ENCODE results near the gene SCFD2. TPM values are rescaled to one million over a fixed set of nuclear protein-coding genes. Genes with fewer than 3 reads are reported as not detected.

Gene SCFD2
- total and polyA plus RNA-seq, 2 experiments from 2014 or later = 13.2 to 15.9 TPM

DNA sequence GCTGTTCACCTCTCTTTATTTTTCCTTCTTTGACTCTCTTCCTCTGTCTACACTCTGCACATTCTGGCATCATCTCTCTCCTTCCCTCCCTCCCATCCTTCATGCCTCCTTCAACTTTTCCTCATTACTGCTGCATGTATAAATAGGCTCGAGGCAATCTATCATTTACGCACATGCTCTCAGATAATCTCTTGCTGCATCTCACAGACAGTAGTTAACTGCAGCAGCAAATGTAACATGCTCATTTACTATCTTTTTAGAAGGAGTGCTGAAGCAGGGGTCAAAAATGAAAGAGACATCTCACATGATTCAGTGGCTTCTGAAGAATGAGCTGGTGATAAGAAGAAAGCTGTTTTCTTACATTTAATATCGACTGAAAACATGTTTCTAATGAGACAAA is 376.0 kb downstream of the SCFD2 start:
- TF ChIP-seq, protein P1, sequence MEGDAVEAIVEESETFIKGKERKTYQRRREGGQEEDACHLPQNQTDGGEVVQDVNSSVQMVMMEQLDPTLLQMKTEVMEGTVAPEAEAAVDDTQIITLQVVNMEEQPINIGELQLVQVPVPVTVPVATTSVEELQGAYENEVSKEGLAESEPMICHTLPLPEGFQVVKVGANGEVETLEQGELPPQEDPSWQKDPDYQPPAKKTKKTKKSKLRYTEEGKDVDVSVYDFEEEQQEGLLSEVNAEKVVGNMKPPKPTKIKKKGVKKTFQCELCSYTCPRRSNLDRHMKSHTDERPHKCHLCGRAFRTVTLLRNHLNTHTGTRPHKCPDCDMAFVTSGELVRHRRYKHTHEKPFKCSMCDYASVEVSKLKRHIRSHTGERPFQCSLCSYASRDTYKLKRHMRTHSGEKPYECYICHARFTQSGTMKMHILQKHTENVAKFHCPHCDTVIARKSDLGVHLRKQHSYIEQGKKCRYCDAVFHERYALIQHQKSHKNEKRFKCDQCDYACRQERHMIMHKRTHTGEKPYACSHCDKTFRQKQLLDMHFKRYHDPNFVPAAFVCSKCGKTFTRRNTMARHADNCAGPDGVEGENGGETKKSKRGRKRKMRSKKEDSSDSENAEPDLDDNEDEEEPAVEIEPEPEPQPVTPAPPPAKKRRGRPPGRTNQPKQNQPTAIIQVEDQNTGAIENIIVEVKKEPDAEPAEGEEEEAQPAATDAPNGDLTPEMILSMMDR (IDR thresholded peaks at IDR 0.05; ENCODE audit: low read depth, low read length) = no peak
- H3K27ac ChIP-seq = no peak overlapping the region
- no peak for DNase-seq (ENCODE audit: low read depth in 1 of 2, low spot score in 1 of 2)
- peaks cover 24% of the 10 kb centered on the region for H3K4me1 ChIP-seq (ENCODE audit: low read depth)
- H3K36me3 ChIP-seq = no peaks in the 10 kb centered on the region
- H3K9me3 ChIP-seq (ENCODE audit: low read depth) = no peaks in the 10 kb centered on the region
- H3K27me3 ChIP-seq = no peaks in the 10 kb centered on the region
- no peak overlapping the region for H3K4me3 ChIP-seq

DNA sequence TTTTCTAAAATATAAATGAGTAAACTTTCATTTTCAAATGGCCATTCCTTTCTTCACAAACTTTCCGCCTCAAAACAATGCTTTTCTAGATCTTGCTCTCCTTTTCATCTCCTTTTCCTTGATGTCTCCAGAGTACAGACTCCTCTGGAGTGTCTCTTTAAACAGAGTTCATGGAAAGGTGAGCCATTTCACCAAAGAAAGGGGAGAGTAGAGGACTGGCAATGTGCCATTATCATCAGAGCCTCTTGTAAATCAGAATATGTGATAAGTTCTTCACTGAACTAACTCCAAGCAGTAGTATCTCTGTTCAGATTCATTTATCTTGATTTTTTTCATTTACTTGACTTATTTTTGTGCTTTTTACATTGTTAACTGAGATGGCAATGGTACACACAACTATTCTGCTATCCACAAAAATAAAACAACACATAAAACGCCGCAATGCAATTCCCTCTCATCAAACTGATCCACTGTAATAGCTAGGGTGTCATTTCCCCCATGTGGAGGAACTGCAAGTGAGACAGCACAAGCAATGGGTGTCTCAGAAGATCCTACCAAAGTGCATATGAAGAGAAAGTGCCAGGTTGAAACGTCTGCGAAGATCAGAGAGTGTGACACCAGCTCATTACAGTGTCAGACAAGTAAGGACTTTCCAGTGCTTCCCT is 378.3 kb downstream of the SCFD2 start:
- DNase-seq (ENCODE audit: low read depth in 1 of 2, low spot score in 1 of 2) = peak in 1 of 2 donors; percentile 55
- H3K36me3 ChIP-seq = no peaks in the 10 kb centered on the region
- no peak overlapping the region for H3K27ac ChIP-seq
- no peak overlapping the region for H3K4me3 ChIP-seq
- no peaks in the 10 kb centered on the region for H3K9me3 ChIP-seq (ENCODE audit: low read depth)
- TF ChIP-seq, protein P1 (IDR thresholded peaks at IDR 0.05; ENCODE audit: low read depth, low read length) = no peak
- peaks cover 24% of the 10 kb centered on the region for H3K4me1 ChIP-seq (ENCODE audit: low read depth)
- H3K27me3 ChIP-seq = no peaks in the 10 kb centered on the region

DNA sequence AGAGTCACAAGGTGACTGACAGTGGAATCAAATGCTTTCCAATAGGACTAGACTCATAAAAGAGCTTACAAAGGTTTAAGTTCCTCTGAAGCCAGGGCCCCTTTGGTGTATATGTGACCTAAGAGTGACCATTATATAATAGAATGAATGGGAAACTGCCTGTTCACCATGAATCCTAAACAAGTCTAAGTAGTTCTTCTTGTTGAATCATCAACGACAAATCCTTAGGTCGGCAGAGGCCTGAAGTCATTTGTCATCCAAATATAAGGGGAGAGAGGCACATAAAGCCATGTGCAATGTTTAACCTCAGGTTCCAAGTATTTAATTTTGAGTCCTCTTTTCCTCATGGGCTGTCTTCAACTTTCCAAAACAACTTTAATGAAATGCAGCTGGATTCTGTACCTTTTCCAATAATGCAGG is 381.4 kb downstream of the SCFD2 start:
- no peaks in the 10 kb centered on the region for H3K27me3 ChIP-seq
- no peak overlapping the region for H3K27ac ChIP-seq
- H3K4me1 ChIP-seq (ENCODE audit: low read depth) = peaks cover 24% of the 10 kb centered on the region
- no peak for DNase-seq (ENCODE audit: low read depth in 1 of 2, low spot score in 1 of 2)
- H3K4me3 ChIP-seq = no peak overlapping the region
- TF ChIP-seq, protein P1 (IDR thresholded peaks at IDR 0.05; ENCODE audit: low read depth, low read length) = no peak
- H3K36me3 ChIP-seq = no peaks in the 10 kb centered on the region
- H3K9me3 ChIP-seq (ENCODE audit: low read depth) = no peaks in the 10 kb centered on the region

DNA sequence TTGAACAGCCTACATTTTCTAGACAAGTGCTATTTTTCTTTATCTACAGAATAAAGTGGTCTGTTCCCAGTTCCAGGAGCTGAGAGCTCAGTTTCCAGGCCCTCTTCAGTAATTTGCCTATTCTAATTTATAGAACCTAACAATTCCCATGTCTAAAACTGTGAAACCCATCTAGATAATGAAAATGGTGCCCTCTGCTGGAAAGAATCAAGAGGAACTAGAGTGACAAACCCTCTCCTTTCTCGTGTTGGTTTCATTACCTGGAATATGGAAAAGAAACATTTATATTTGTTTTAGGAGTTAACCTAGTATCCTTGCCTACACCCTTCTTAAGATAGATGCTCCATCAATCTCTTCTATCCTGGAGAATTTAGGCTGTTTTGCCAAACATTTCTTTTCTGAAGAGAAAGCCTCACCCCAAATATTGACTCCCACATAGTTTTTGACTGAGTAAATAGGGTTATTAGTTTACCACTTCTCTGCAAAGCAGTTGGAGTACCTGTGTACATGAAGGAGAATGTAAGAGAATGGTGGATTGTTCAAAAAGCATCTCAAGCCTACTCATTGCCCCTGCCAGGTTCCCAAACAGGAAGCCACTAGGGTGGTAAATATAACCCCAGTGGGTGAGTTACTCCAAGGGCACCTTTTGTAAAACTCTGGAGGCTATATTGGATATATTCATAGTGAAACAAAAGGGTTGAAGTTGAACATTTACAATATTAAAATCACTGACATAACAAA is 382.1 kb downstream of the SCFD2 start:
- DNase-seq (ENCODE audit: low read depth in 1 of 2, low spot score in 1 of 2) = peak; percentile 77 to 84
- no peaks in the 10 kb centered on the region for H3K9me3 ChIP-seq (ENCODE audit: low read depth)
- no peak overlapping the region for H3K27ac ChIP-seq

DNA sequence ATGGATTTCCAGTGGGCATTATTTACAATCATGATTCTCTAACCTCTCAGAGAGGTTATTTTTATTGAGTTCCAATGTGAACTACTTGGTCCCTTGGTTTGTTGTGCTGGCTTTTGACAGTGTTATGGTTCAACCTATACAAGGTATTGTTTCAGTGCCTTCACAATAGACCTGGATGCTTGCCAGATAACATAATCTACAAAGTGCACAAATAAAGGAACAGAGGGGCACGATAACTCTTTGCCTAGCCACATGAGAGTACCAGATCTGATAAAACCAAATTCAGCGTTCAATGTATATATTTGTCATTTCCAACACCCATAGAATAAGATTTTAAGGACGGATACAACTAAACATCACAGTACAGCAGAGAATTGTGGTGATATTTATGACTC is 382.9 kb downstream of the SCFD2 start:
- H3K27ac ChIP-seq = no peak overlapping the region
- peaks cover 19% of the 10 kb centered on the region for H3K4me1 ChIP-seq (ENCODE audit: low read depth)
- no peaks in the 10 kb centered on the region for H3K9me3 ChIP-seq (ENCODE audit: low read depth)
- H3K27me3 ChIP-seq = no peaks in the 10 kb centered on the region
- H3K4me3 ChIP-seq = no peak overlapping the region
- no peaks in the 10 kb centered on the region for H3K36me3 ChIP-seq
- DNase-seq (ENCODE audit: low read depth in 1 of 2, low spot score in 1 of 2) = no peak
- TF ChIP-seq, protein P1 (IDR thresholded peaks at IDR 0.05; ENCODE audit: low read depth, low read length) = no peak

More for the DNA sequence above, 382.1 kb downstream of the SCFD2 start:
- no peaks in the 10 kb centered on the region for H3K36me3 ChIP-seq
- peaks cover 23% of the 10 kb centered on the region for H3K4me1 ChIP-seq (ENCODE audit: low read depth)
- TF ChIP-seq, protein P1 (IDR thresholded peaks at IDR 0.05; ENCODE audit: low read depth, low read length) = peak; percentile 61
- no peaks in the 10 kb centered on the region for H3K27me3 ChIP-seq
- H3K4me3 ChIP-seq = no peak overlapping the region

Data from cardiac muscle cell (in vitro differentiated cells and primary cell).